Panc1 (cell line): ENCODE measurements around the gene GPR32.

Source experiments
- CTCF ChIP-seq: fragments of 450-650 bp; IDR thresholded peaks from 2 replicates; pipeline ENCODE4 v1.5.1; 2017; ENCODE audit warnings: mild to moderate bottlenecking
- SIN3A ChIP-seq: IDR thresholded peaks from 2 replicates; pipeline ENCODE4 v1.6.1; 2012; ENCODE audit warnings: low read depth, mild to moderate bottlenecking, low read length, moderate library complexity, borderline replicate concordance; ENCODE audit not compliant: insufficient read depth

- no peak for TF ChIP-seq CTCF
- TF ChIP-seq SIN3A, result no peak
These were observed 16.4 kb upstream of the GPR32 start for GRCh38 chr19:50753879-50754278.
